Ovary (tissue), 3 donors: ENCODE measurements around the gene FER1L5.

Experiments used
- CTCF ChIP-seq, 3 donors: fragments of 450-650 bp in 2 of 3; fragments of 200-600 bp in 1 of 3; IDR thresholded peaks; one replicate each; pipeline versions ENCODE4 v1.5.1 to v1.8.0; 2016 to 2022; ENCODE audit warnings: antibody characterized with exemption in 3 of 3, mild to moderate bottlenecking in 1 of 3
- EP300 ChIP-seq: sonication (generic); formaldehyde crosslinking; IDR thresholded peaks from one replicate; pipeline ENCODE4 v1.6.1; 2017; ENCODE audit warnings: antibody characterized with exemption
- POLR2A ChIP-seq: fragments of 450-650 bp; IDR thresholded peaks from one replicate; pipeline ENCODE4 v1.6.1; 2017; ENCODE audit warnings: antibody characterized with exemption, mild to moderate bottlenecking, moderate library complexity
- donor health status: DM: no; HTN: no; CAD: no.

DNA sequence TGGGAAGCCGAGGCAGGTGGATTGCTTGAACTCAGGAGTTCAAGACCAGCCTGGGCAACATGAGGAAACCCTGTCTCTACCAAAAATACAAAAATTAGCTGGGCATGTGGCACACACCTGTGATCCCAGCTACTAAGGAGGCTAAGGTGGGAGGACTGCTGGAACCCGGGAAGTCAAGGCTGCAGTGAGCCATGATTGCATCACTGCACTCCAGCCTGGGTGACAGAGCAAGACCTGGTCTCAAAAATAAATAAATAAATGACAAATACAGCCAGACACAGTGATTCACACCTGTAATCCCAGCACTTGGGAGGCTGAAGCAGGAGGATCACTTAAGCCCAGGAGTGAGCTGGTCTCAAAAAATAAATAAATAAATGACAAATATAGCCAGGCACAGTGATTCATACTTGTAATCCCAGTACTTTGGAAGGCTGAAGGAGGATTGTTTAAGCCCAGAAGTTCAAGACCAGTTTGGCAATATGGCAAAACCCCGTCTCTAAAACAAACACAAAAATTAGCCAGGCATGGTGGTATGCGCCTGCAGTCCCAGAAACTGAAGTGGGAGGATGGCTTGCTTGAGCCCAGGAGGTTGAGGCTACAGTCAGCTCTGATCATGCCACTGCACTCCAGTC, 10.6 kb upstream of the FER1L5 start:
- TF ChIP-seq CTCF (IDR thresholded peaks at IDR 0.05) (no peak), POLR2A (no peak), EP300 (no peak)
